CD14-positive monocyte (primary cell): ENCODE measurements around the gene AP1S3. TPM values are rescaled to one million over a fixed set of nuclear protein-coding genes. Genes with fewer than 3 reads are reported as not detected.

Experiments used
- DNase-seq, 3 donors: peaks; one replicate each; pipeline ENCODE4 v3.0.0-alpha.2; 2011 to 2022
- H2AFZ ChIP-seq: 2 replicates; pipeline ENCODE4 v1.6.0; 2012; ENCODE audit warnings: mild to moderate bottlenecking, low read depth, low read length, inconsistent platforms; ENCODE audit not compliant: insufficient read depth, poor library complexity, severe bottlenecking
- H3K27ac ChIP-seq, 2 donors: 1 replicate in 1 of 2; 2 replicates in 1 of 2; pipeline ENCODE4 v1.5.1; 2012 to 2013; ENCODE audit warnings: low read length in 2 of 2, control low read depth in 1 of 2, inconsistent platforms in 1 of 2, low read depth in 1 of 2, mild to moderate bottlenecking in 1 of 2
- H3K27me3 ChIP-seq, 2 donors: one replicate each; pipeline versions ENCODE4 v1.6.0 to v1.6.1; 2011 to 2013; ENCODE audit warnings: low read length in 2 of 2; ENCODE audit not compliant: control insufficient read depth in 2 of 2, insufficient read depth in 2 of 2
- H3K36me3 ChIP-seq, 2 donors: replicated peaks in 1 of 2; 1 replicate in 1 of 2; 2 replicates in 1 of 2; pipeline versions ENCODE4 v1.5.1 to v1.6.1; 2012 to 2013; ENCODE audit warnings: low read length in 2 of 2, control low read depth in 1 of 2, inconsistent platforms in 1 of 2, mild to moderate bottlenecking in 1 of 2; ENCODE audit not compliant: insufficient read depth in 2 of 2, control insufficient read depth in 1 of 2
- H3K4me1 ChIP-seq, 2 donors: 1 replicate in 1 of 2; 2 replicates in 1 of 2; pipeline versions ENCODE4 v1.5.1 to v1.6.1; 2012 to 2013; ENCODE audit warnings: low read length in 2 of 2, control low read depth in 1 of 2, inconsistent platforms in 1 of 2, mild to moderate bottlenecking in 1 of 2, moderate library complexity in 1 of 2; ENCODE audit not compliant: insufficient read depth in 2 of 2, control insufficient read depth in 1 of 2
- H3K4me2 ChIP-seq: replicated peaks from 2 replicates; pipeline ENCODE3; 2012; ENCODE audit warnings: low read length, moderate library complexity, mild to moderate bottlenecking; ENCODE audit not compliant: poor library complexity, severe bottlenecking; ENCODE audit errors: extremely low read depth
- H3K4me3 ChIP-seq, 3 experiments: fragments of 200-600 bp in 1 of 3; sonication (generic) in 1 of 3; replicated peaks in 1 of 3; 1 replicate in 2 of 3; 2 replicates in 1 of 3; pipeline ENCODE4 v1.5.1; 2011 to 2013; ENCODE audit warnings: low read length in 3 of 3, mild to moderate bottlenecking in 3 of 3, control low read depth in 2 of 3, low read depth in 2 of 3, inconsistent platforms in 1 of 3, moderate library complexity in 1 of 3
- H3K79me2 ChIP-seq: 2 replicates; pipeline ENCODE4 v1.6.0; 2012; ENCODE audit warnings: mild to moderate bottlenecking, control low read depth, inconsistent platforms, low read length, moderate library complexity; ENCODE audit not compliant: insufficient read depth
- H3K9ac ChIP-seq: 2 replicates; pipeline ENCODE4 v1.6.0; 2017; ENCODE audit warnings: low read length, mild to moderate bottlenecking; ENCODE audit not compliant: insufficient read depth, poor library complexity, severe bottlenecking
- H3K9me3 ChIP-seq, 2 donors: replicated peaks in 1 of 2; 1 replicate in 1 of 2; 2 replicates in 1 of 2; pipeline versions ENCODE4 v1.5.1 to v1.6.1; 2012 to 2013; ENCODE audit warnings: low read length in 2 of 2, control low read depth in 1 of 2; ENCODE audit not compliant: control insufficient read depth in 1 of 2, insufficient read depth in 1 of 2
- H4K20me1 ChIP-seq: 2 replicates; pipeline ENCODE4 v1.6.0; 2012; ENCODE audit warnings: mild to moderate bottlenecking, low read length, control low read depth, moderate library complexity; ENCODE audit not compliant: insufficient read depth
- H3K27ac Mint-ChIP-seq, 7 donors: one replicate each; pipeline ENCODE4 v1.8.0; 2020; ENCODE audit warnings: mild to moderate bottlenecking in 7 of 7, mixed read lengths in 7 of 7, moderate library complexity in 6 of 7, inconsistent platforms in 2 of 7
- H3K27me3 Mint-ChIP-seq, 3 donors: one replicate each; pipeline ENCODE4 v1.8.0; 2021 to 2022; ENCODE audit warnings: low read depth in 3 of 3, mild to moderate bottlenecking in 3 of 3, mixed read lengths in 3 of 3, moderate library complexity in 3 of 3, inconsistent platforms in 1 of 3
- H3K36me3 Mint-ChIP-seq, 2 donors: one replicate each; pipeline ENCODE4 v1.8.0; 2020; ENCODE audit warnings: mixed read lengths in 2 of 2, inconsistent platforms in 1 of 2, mild to moderate bottlenecking in 1 of 2
- H3K4me1 Mint-ChIP-seq: one replicate; pipeline ENCODE4 v1.8.0; 2020; ENCODE audit warnings: mild to moderate bottlenecking, mixed read lengths
- H3K4me3 Mint-ChIP-seq, 2 donors: one replicate each; pipeline ENCODE4 v1.8.0; 2020; ENCODE audit warnings: mild to moderate bottlenecking in 2 of 2, mixed read lengths in 2 of 2, moderate library complexity in 1 of 2
- H3K9me3 Mint-ChIP-seq, 7 donors: one replicate each; pipeline ENCODE4 v1.8.0; 2020 to 2022; ENCODE audit warnings: mixed read lengths in 7 of 7, mild to moderate bottlenecking in 6 of 7, moderate library complexity in 6 of 7, inconsistent platforms in 2 of 7
- CTCF ChIP-seq: fragments of 200-600 bp; IDR thresholded peaks from one replicate; pipeline ENCODE4 v1.8.0; 2022; ENCODE audit warnings: antibody characterized with exemption, mild to moderate bottlenecking
- WGBS: methylation state at CpG from one replicate; pipeline ENCODE4 v1.1.5; 2013; ENCODE audit warnings: missing lambda C conversion rate; ENCODE audit not compliant: insufficient coverage; 5-methylcytosine and 5-hydroxymethylcytosine counted together
- intact Hi-C, 2 donors: fragments of 100-400 bp; cut with micrococcal nuclease; formaldehyde crosslinking; loops; one replicate each; pipeline versions ENCODE4 v1.15.0 to v1.15.1; 2023
- polyA plus RNA-seq, 3 donors: library from polyadenylated mRNA; depleted of rRNA in 1 of 3; unstranded in 2 of 3; stranded (reverse) in 1 of 3; fragments of 300-500 nt in 2 of 3; fragments of >200 nt in 1 of 3; fragmentation: Illumina TruSeq in 2 of 3; gene quantifications; 1 replicate in 2 of 3; 2 replicates in 1 of 3; pipeline ENCODE4 v1.2.3, GENCODE V29; 2012 to 2021

The AP1S3 gene
- polyA plus RNA-seq, 3 donors = 0.80 to 1.3 (median 0.81) TPM

- DNase-seq = no peak
Measured at GRCh38 chr2:223732346-223732745, 105.0 kb downstream of the AP1S3 start.

GRCh38 chr2:223731503-223731902 lies 105.9 kb downstream of the AP1S3 start:
- Histone ChIP-seq H3K4me2 (no peak overlapping the region), H4K20me1 (no peaks in the 10 kb centered on the region), H3K27me3 (no peaks in the 10 kb centered on the region), H3K4me3 (no peak overlapping the region), H3K4me1 (no peaks in the 10 kb centered on the region), H3K79me2 (no peaks in the 10 kb centered on the region), H3K9ac (no peak overlapping the region), H3K36me3 (no peaks in the 10 kb centered on the region), H3K9me3 (no peaks in the 10 kb centered on the region), H3K27ac (no peak overlapping the region), H2AFZ (no peak overlapping the region)
- DNase-seq = no peak
- Mint-ChIP-seq H3K4me1 (peaks cover 7% of the 10 kb centered on the region), H3K36me3 (no peaks in the 10 kb centered on the region), H3K27me3 (peaks cover 0 to 2% (median 0%) of the 10 kb centered on the region in 3 donors), H3K9me3 (peaks cover 0 to 4% (median 1%) of the 10 kb centered on the region in 7 donors), H3K27ac (no peak overlapping the region), H3K4me3 (no peak overlapping the region)
- no CpG with 5 or more reads among the region's 2 CpGs for WGBS
- intact Hi-C loops = no loop called here
- TF ChIP-seq CTCF = no peak

More at GRCh38 chr2:223732346-223732745, 105.0 kb downstream of the AP1S3 start:
- Histone ChIP-seq H3K4me3 (no peak overlapping the region), H3K9me3 (no peaks in the 10 kb centered on the region), H3K27me3 (no peaks in the 10 kb centered on the region), H3K79me2 (no peaks in the 10 kb centered on the region), H3K27ac (no peak overlapping the region), H3K4me2 (no peak overlapping the region), H2AFZ (no peak overlapping the region), H4K20me1 (no peaks in the 10 kb centered on the region), H3K4me1 (no peaks in the 10 kb centered on the region), H3K36me3 (no peaks in the 10 kb centered on the region), H3K9ac (no peak overlapping the region)
- TF ChIP-seq CTCF = no peak
- Mint-ChIP-seq H3K36me3 (no peaks in the 10 kb centered on the region), H3K27me3 (peaks cover 0 to 2% (median 1%) of the 10 kb centered on the region in 3 donors), H3K9me3 (peaks cover 0 to 4% (median 2%) of the 10 kb centered on the region in 7 donors), H3K27ac (peak overlapping the region in 1 of 7 donors; percentile 22), H3K4me3 (no peak overlapping the region), H3K4me1 (peaks cover 7% of the 10 kb centered on the region)
- intact Hi-C loops = no loop called here
- no CpG with 5 or more reads among the region's 3 CpGs for WGBS
